Aorta (tissue), 5 donors: ENCODE data around the gene SPTBN2. TPM values are rescaled to one million over a fixed set of nuclear protein-coding genes. Genes with fewer than 3 reads are reported as not detected.

ENCODE experiments used
- ATAC-seq: fragments of 200-7000 bp; cut with Tn5 transposase; one replicate; pipeline ENCODE4 v1.9.1; 2022; ENCODE audit warnings: moderate library complexity; ENCODE audit not compliant: low FRiP score
- DNase-seq, 2 donors: peaks; one replicate each; pipeline ENCODE4 v3.0.0-alpha.2; 2020
- H3K27ac ChIP-seq, 2 donors: one replicate each; pipeline ENCODE4 v1.5.1; 2013; ENCODE audit warnings: low read length in 2 of 2, mild to moderate bottlenecking in 2 of 2, moderate library complexity in 2 of 2, control low read depth in 1 of 2, inconsistent platforms in 1 of 2, low read depth in 1 of 2
- H3K27me3 ChIP-seq, 2 donors: one replicate each; pipeline ENCODE4 v1.6.1; 2013; ENCODE audit warnings: control low read depth in 1 of 2, low read length in 1 of 2, mild to moderate bottlenecking in 1 of 2, moderate library complexity in 1 of 2; ENCODE audit not compliant: insufficient read depth in 2 of 2, control insufficient read depth in 1 of 2
- H3K36me3 ChIP-seq, 2 donors: one replicate each; pipeline ENCODE4 v1.6.1; 2013; ENCODE audit warnings: control low read depth in 1 of 2, low read length in 1 of 2, mild to moderate bottlenecking in 1 of 2; ENCODE audit not compliant: insufficient read depth in 2 of 2, control insufficient read depth in 1 of 2
- H3K4me1 ChIP-seq, 2 donors: one replicate each; pipeline ENCODE4 v1.6.1; 2013; ENCODE audit warnings: low read length in 2 of 2, control low read depth in 1 of 2, mild to moderate bottlenecking in 1 of 2, moderate library complexity in 1 of 2; ENCODE audit not compliant: insufficient read depth in 2 of 2, control insufficient read depth in 1 of 2
- H3K4me3 ChIP-seq, 2 donors: one replicate each; pipeline ENCODE4 v1.5.1; 2013; ENCODE audit warnings: low read length in 2 of 2, control low read depth in 1 of 2, mild to moderate bottlenecking in 1 of 2
- H3K9me3 ChIP-seq: one replicate; pipeline ENCODE4 v1.6.1; 2013; ENCODE audit warnings: mild to moderate bottlenecking, low read length; ENCODE audit not compliant: control insufficient read depth
- WGBS, 2 donors: extraction: QIAGEN DNeasy Blood & Tissue Kit; methylation state at CpG; one replicate each; pipeline ENCODE4 v1.1.7; 2013; 5-methylcytosine and 5-hydroxymethylcytosine counted together
- intact Hi-C, 2 donors: fragments of 100-400 bp; cut with DNase I; formaldehyde crosslinking; loops; one replicate each; pipeline versions ENCODE4 v1.14.2 to v1.15.0; 2022
- polyA plus RNA-seq, 2 donors: library from polyadenylated mRNA; stranded (reverse); fragments of 200-250 nt; gene quantifications; one replicate each; pipeline ENCODE4 v1.2.3, GENCODE V29; 2013
- total RNA-seq, 2 donors: library from RNA; stranded (reverse); fragmentation: NEBNext Ultra II Directional; extraction: Animal tissue kit (Norgen Biotek cat#: 25700); gene quantifications; one replicate each; pipeline ENCODE4 v1.2.1, GENCODE V29; 2021
- donor health status: healthy with polysubstance abuse.
- donor health status: Bipolar disorder and iron deficiency.
- donor health status: DM: no; HTN: no; CAD: no.
- donor health status: DM: no; HTN: no; CAD: no.
- donor health status: DM: yes; HTN: yes; CAD: no.

The SPTBN2 gene
- total and polyA plus RNA-seq, 4 donors = under 0.01 to 16.5 (median 0.88) TPM

- Histone ChIP-seq H3K9me3 (no peaks in the 10 kb centered on the region), H3K4me3 (no peak overlapping the region), H3K27ac (no peak overlapping the region), H3K27me3 (no peaks in the 10 kb centered on the region), H3K4me1 (no peaks in the 10 kb centered on the region), H3K36me3 (no peaks in the 10 kb centered on the region)
- DNase-seq (peak; percentile 21 to 71), ATAC-seq (no peak)
- WGBS, 2 donors = 93 to 94% methylated on average over 38 of the region's 38 CpGs
- intact Hi-C loops = loop anchor here in 1 of 2 donors (5.0 kb wide), 1 partner anchor 191 kb away; no protein-coding TSS in a partner anchor
Observed at GRCh38 chr11:66691311-66691980, 37.6 kb downstream of the SPTBN2 start.

DNA sequence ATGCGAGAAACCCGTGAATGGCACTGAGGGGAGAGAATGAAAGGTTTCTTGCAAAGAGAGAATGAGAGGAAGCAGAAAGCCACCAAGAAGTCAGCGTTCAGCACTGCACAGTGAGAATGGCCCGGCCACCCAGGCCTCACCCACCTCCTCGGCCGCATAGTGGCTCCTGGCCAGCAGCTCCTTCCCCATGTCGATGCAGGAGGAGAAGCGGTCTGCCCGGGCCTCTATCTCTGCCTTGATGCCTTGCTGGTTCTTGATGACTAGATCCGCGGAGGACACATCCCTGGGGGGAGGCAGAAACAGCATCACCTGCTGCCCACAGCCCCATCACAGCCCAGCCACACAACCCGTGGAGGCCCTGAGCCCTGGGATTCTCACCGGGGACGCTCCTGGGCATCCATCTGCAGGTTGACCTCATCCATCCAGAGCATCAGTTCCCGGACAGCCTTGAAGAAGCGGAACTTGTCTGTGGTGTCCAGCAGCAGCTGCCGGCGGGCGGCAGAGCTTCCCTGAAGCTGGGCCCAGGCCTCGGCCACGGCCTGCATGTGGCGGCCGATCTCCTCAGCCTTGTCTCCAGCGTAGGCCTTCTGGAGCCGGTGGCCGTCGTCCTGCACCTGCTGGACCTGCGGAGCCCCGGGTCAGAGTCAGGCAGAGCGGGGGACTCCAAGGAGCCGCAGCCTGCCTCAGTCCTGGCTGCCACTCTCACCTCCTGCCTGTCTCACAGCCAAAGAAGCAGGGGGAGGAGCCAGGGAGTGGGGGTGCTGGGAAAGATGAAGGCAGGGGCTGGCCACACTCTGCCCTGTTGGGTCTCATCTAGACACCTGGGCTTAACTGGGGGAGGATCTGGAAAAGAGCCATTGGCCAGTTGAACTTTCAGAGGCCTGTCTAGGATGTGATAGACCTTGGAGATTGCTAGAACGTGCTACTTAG is 39.1 kb downstream of the SPTBN2 start:
- no peak for ATAC-seq
- intact Hi-C loops = loop anchor here (5.0 to 10.0 kb wide), 2 partner anchors 192 to 285 kb away; no protein-coding TSS in a partner anchor
- Histone ChIP-seq H3K27ac (no peak overlapping the region), H3K4me3 (no peak overlapping the region), H3K27me3 (no peaks in the 10 kb centered on the region), H3K36me3 (no peaks in the 10 kb centered on the region), H3K4me1 (no peaks in the 10 kb centered on the region), H3K9me3 (no peaks in the 10 kb centered on the region)
- WGBS, 2 donors = 92 to 93% methylated on average over 32 of the region's 32 CpGs
- DNase-seq = peak in 1 of 2 donors; percentile 61

DNA sequence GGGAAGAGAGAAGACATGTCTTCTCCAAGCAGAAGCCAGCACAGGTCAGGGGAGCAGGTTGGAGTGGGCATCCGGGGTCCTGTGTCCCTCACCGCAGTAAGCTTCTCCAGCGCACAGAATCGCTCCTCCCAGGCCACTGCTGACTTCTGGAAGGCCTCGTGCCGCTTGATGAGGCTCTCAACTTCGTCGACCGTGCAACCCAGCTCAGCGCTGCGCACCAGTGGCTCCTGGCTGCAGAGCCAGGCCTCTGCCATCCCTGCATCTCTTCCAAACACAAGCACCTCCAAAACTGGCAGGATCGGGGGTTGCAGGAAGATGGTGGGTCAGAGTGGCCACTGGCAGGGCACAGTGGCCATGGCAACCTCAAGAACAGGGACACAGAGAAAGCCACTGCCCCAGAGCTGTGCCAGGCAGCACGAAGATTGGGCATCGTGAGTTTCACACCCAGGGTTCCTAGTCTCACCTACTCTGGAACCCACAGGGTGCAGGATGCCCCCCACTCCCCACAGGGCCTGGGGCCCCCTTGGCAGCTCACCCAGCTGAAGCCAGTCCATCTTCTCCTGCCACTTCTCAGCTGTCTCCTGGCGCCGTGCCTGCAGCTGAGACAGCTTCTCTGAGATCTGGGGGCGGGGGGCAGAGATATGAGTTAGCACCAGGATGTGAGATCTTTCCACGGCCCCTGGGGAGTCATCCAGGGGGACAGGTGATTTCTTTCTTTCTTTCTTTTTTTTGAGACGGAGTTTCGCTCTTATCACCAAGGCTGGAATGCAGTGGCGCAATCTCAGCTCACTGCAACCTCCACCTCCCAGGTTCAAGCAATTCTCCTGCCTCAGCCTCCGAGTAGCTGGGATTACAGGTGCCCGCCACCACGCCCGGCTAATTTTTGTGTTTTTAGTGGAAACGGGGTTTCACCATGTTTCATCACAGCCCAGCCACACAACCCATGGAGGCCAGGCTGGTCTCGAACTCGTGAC is 40.2 kb downstream of the SPTBN2 start:
- ATAC-seq = no peak
- Histone ChIP-seq H3K4me1 (no peaks in the 10 kb centered on the region), H3K9me3 (no peaks in the 10 kb centered on the region), H3K4me3 (no peak overlapping the region), H3K27me3 (no peaks in the 10 kb centered on the region), H3K27ac (no peak overlapping the region), H3K36me3 (no peaks in the 10 kb centered on the region)
- WGBS, 2 donors = 87% methylated on average over 28 of the region's 28 CpGs
- DNase-seq = peak in 1 of 2 donors; percentile 70
- intact Hi-C loops = loop anchor here in 1 of 2 donors (10.0 kb wide), 1 partner anchor 284 kb away; no protein-coding TSS in a partner anchor

DNA sequence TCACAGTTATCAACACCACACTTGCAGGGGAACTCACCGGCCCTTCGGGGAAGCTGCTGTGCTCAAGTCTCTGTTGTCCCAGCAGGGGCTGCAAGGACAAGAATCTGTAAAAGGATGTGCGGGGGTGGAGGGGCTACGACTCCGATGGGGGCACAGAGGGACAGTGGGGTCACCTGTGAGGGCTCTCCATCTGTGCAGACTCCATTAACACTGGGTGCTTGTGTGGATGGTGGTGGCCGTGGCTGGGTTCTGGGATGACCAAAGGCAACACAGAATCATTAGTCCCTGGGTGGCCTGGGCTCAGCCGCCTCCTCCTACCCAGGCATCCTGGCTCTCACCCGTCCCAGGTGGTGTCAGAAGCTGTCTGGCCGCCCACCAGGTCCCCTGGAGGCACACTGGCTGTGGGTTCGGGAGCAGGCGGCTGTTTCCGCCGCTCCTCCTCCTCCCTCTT is 41.2 kb downstream of the SPTBN2 start:
- H3K27ac ChIP-seq = no peak overlapping the region
- H3K4me3 ChIP-seq = no peak overlapping the region
- 84 to 88% methylated on average over 13 of the region's 13 CpGs for WGBS, 2 donors
- ATAC-seq (no peak), DNase-seq (peak in 1 of 2 donors; percentile 67)
- intact Hi-C loops = loop anchor here in 1 of 2 donors (10.0 kb wide), 1 partner anchor 283 kb away; no protein-coding TSS in a partner anchor
- no peaks in the 10 kb centered on the region for H3K9me3 ChIP-seq
- H3K27me3 ChIP-seq = no peaks in the 10 kb centered on the region
- H3K4me1 ChIP-seq = no peaks in the 10 kb centered on the region
- H3K36me3 ChIP-seq = no peaks in the 10 kb centered on the region

GRCh38 chr11:66686801-66687750 is 41.9 kb downstream of the SPTBN2 start:
- no peaks in the 10 kb centered on the region for H3K9me3 ChIP-seq
- no peaks in the 10 kb centered on the region for H3K36me3 ChIP-seq
- WGBS, 2 donors = 92 to 94% methylated on average over 33 of the region's 33 CpGs
- intact Hi-C loops = loop anchor here in 1 of 2 donors (10.0 kb wide), 1 partner anchor 282 kb away; no protein-coding TSS in a partner anchor
- ATAC-seq (no peak), DNase-seq (peak in 1 of 2 donors; percentile 65)
- H3K4me3 ChIP-seq = no peak overlapping the region
- H3K4me1 ChIP-seq = no peaks in the 10 kb centered on the region
- no peak overlapping the region for H3K27ac ChIP-seq
- no peaks in the 10 kb centered on the region for H3K27me3 ChIP-seq

DNA sequence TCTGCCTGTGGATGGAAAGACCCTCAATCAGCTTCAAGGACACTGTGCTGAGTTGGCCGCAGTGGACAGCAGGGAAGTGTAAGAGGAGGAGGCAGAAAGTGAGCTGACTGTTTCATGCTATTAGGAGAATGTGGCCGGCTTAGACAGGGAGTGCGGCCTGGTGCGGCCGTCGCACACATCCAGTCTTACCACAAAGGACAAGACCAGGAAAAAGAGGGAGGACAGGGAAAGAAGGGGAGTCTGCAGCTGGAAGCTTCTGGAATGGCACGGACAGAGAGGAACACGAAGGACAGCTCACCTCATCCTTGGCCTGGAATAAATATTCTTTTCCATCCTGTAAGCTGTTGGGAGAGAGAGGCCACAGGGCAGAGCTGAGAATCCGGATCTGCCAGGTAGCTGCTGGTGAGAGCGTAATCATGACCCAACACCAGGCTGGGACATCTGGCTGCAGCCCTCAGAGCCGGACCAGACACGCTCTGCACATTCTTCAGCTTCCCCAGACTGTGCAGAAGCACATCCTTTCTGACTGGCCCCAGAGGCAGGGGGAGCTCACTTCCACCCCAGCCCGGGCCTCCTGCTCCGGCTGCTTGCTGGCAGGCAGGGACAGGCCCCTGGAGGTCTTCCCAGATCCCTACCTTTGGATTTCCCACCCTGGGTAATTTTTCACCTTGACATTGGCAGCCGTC is 42.8 kb downstream of the SPTBN2 start:
- peak in 1 of 2 donors; percentile 58 for DNase-seq
- Histone ChIP-seq H3K36me3 (no peaks in the 10 kb centered on the region), H3K27me3 (no peaks in the 10 kb centered on the region), H3K4me3 (no peak overlapping the region), H3K27ac (no peak overlapping the region), H3K4me1 (no peaks in the 10 kb centered on the region), H3K9me3 (no peaks in the 10 kb centered on the region)
- 85 to 90% methylated on average over 15 of the region's 15 CpGs for WGBS, 2 donors
- ATAC-seq = no peak
- intact Hi-C loops = loop anchor here in 1 of 2 donors (10.0 kb wide), 1 partner anchor 281 kb away; no protein-coding TSS in a partner anchor
